Measurements from ENCODE around the gene BPHL.

DNA sequence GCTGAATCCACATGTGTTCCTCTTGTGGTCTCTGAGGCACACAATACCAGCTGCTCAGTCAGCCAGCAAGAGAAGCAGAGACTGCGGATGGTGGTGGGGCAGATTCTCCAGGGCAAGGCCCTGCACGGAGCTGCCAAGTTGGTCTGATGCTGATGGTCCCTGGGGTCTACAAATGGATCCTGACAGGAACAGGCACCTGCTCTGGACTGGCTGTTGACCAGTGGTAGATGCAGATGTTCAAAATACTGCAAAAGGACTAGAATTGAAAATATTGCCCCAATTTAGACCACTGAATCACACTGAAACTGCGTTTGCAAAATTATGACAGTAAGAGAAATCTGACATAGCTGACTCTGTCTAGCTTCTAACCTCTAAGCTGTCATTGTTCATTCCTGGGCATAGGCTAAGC, 68.5 kb downstream of the BPHL start:
- TF ChIP-seq, protein P1, sequence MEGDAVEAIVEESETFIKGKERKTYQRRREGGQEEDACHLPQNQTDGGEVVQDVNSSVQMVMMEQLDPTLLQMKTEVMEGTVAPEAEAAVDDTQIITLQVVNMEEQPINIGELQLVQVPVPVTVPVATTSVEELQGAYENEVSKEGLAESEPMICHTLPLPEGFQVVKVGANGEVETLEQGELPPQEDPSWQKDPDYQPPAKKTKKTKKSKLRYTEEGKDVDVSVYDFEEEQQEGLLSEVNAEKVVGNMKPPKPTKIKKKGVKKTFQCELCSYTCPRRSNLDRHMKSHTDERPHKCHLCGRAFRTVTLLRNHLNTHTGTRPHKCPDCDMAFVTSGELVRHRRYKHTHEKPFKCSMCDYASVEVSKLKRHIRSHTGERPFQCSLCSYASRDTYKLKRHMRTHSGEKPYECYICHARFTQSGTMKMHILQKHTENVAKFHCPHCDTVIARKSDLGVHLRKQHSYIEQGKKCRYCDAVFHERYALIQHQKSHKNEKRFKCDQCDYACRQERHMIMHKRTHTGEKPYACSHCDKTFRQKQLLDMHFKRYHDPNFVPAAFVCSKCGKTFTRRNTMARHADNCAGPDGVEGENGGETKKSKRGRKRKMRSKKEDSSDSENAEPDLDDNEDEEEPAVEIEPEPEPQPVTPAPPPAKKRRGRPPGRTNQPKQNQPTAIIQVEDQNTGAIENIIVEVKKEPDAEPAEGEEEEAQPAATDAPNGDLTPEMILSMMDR (IDR thresholded peaks at IDR 0.05) = no peak
- no peak for TF ChIP-seq ZFX (IDR thresholded peaks at IDR 0.05; ENCODE audit: borderline replicate concordance)

Measured in 22Rv1 (cell line).